HG03558 (cell line): ENCODE data around the gene IFT22.
"Not testable (repeated sequence)": the region's sequence is repeated elsewhere in the genome, so short reads cannot be mapped to it uniquely, and the experiment has no call there.

Source experiments
- ATAC-seq: cut with Tn5 transposase; IDR thresholded peaks from one replicate; pipeline ENCODE4 v1.9.1; 2021; ENCODE audit warnings: moderate number of reproducible peaks; ENCODE audit not compliant: unreplicated experiment; ENCODE audit errors: extremely low read depth

IFT22 gene

DNA sequence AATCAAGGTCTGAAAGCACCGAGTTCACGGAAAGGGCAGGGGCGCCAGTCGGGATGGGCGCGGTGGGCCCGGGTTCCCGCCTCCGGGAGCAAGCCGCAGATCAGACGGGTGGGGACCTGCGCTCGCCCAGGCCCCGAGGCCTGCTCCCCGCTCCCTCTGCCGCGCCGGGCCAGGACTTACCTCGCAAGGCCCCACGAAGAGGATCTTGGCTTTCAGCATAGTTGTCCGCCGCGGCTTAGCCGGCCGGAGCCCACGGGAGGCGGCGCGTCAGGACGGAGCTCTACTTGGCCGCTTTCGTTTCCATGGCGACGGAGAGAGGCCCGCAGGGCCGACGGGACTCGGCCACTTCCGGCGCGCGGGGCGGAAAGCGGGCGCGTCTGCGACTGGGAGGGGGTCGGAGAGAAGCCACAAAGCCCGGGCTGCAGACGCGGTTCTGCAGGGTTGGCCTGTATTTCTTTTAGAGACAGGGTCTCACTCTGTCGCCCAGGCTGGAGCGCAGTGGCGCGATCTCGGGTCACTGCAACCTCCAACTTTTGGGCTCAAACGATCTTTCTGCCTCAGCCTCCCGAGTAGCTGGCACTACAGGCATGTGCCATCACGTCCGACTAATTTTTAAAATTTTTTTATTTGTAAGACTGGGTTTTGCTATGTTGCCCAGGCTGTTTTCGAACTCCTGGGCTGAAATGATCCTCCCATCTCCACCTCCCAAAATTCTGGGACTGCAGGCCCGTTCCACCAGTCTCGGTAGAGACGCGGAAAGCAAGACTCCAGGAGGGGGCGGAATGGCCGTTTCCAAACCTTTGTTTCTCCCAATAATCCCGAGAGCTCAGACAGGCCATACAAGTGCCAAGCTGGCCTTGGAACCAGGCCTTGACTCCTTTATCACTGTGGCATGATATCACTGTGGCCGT is at the start of gene IFT22:
TSS of gene IFT22 (minus strand) at position 322 of the 911 bp plus-strand sequence. CDS start at position 219, 103 bp downstream.
- peak; percentile 70 for ATAC-seq

DNA sequence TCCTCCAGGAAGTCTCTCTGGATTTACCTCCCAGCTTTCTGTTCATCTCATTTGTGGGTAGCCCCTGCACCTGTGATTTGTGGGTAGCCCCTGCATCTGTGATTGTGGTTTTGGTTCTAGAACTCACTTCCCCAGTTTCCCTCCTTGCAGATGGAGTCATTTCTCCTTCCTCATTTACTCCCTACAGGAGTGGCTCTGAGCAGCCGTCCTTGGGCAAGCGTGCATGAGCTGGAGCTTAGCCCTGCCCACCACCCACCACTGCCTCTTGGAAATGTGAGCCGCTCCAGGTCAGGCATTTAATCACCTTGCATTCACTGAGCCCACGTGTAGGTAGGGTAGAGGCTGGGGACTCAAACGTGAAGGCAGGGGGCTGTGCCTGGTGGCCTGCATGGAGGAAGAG is 49.2 kb upstream of the IFT22 start:
- no peak for ATAC-seq

DNA sequence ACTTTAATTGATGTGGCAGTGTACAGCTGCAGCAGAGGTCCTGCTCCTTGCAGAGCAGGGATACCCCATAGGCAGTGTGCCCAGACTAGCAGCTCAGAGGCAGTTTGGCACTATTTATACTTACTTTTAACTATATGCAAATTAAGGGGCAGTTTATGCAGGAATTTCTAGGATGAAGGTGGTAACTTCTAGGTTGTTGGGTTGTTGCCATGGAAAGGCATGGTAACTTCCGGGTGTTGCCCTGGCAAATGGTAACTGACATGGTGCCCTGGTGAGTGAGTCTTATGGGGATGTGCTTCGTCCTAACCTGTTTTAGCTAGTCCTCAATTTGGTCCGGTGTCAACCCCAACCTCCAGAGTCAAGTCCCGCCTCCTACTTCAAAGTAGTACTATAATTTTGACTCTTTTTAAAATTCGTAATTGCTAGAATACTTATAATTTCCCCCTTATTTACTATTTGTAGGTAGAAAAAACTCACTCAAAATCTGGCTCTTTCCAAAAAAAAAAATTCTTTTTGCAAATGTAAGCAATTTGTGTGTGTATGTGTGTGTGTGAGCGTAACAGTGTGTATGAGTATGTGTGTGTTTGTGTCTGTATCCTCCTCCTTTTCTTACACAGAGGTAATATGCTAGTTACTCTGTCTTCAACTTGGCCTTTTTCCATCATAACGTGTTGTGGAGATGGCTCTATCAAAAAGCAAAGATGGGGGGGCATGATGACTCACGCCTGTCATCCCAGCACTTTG is 47.0 kb upstream of the IFT22 start:
- no peak for ATAC-seq

DNA sequence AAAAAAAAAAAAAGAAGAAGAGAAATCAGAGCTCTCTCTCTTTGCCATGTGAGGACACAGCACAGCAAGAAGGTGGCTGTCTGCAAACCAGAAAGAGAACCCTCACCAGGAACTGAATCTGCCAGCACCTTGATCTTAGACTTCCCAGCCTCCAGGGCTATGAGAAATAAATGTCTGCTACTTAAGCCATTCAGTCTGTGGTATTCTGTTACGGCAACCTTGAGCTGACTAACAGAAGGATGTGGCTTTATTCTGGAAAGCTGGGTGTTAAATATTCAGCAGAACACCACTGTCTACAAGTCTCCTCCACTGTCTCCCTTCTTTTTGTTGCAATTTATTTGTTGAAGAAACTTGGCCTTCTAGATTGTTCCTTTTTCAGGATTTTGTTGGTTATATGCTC is 46.1 kb upstream of the IFT22 start:
- no peak for ATAC-seq

DNA sequence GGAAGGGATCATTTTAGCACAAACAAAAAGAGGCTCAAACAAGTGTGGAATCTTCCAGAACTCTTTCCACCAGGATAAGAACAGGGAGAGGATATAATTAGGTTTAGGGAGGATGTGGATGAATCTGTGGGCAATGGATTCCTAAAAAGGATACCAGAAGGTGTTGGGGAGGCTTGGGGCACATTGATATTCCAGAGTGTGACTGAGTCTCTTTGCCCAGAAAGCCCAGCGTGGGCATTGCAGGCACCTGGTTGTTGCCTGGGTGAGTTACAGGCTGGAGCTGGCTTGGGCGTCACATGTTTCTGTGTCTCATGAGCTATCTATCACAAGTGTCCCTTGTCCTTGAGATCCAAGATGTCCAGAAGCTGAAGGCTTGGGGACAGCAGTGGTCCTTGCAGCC is 44.3 kb upstream of the IFT22 start:
- no peak for ATAC-seq

DNA sequence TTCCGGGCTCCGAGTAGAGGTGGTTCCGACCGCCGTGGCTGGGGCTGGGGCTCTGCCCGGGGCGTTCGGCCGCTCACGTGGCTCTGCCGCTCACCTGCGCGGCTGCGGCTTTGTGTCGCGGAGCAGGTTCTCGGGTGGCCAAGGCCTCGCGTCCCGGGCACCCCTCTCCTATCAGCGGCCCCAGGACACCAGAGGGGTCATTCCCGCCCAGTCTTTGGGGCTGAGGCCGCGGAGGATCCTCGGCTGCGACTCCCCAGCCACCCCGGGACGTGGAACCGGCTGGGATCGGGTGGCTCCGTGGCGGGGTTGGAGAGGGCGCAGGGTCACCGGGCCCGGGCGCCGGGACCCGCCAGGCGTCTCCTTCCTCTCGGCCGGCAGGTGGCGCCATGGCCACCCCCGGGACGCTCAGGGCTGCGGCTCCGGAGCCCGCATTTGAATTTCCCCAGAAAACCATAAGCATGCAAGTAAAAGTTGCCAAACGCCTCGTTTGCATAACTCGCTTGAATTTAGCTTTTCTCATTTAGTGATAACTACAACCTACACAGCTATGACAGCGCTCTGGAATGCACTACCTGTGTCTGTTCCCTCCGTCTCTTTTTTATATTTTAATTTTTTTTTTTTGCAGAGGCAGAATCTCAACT is 42.2 kb upstream of the IFT22 start:
- no peak for ATAC-seq

DNA sequence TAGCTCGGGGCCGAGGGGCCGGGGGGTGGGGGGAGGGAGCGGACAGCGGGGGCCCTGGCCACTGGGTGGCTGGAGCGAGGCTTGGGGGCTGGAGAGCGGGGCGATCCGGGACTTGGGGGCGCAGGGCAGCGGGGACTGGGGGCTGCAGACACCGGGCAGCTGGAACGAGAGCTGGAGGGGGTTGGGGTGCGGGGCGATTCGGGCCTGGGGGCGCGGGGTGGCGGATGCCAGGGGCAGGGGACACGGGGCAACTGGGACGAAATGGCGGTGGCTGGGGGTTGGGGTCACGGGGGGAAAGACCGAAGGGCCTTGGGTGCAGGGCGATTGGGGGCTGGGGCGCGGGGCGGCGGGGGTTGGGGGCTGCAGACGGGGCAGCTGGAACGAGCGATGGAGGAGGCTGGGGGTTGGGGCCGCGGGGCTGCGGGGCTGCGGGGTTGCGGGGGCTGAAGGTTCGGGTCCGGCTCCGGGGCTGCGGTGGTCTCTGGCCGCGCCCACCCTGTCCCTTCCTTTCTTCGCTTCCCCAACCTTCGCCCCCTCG is 41.7 kb upstream of the IFT22 start:
- no peak for ATAC-seq

DNA sequence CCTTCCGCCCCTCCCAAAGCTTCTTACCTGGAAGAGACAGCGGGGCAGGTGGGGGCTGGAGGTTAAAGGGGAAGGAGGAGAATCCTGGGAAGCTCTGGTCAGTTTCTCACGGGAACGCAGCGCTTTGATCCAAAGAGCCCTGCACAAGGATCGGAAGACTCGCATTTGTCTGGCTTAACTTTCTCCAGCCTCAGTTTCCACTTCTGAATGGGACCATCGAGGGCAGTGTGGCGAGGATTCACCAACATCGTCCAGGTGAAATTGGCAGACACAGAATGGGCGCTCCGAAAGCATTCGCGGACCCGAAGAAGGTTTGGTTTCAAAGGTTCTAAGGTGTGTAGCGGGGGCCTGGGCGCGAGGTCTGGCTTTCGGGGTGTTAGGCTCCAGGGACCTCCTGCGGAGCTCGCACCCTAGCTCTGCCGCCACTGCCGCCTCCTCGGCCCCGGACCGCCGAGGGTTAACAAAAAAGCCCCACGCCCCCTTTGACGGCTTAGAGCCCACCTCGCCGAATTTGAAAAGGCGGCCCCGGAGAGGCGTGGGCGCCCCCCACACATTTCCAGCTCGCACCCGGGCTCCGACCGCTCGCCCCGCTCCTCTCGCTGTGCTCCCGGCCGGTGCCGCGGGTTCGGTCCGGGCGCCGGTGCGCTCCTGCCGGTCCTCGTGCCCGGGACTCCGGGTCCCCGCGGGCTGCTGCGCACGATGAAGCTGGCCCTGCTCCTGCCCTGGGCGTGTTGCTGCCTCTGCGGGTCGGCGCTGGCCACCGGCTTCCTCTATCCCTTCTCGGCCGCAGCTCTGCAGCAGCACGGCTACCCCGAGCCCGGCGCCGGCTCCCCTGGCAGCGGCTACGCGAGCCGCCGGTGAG is 41.0 kb upstream of the IFT22 start, which contains the start of gene COL26A1:
TSS of gene COL26A1 (plus strand) at position 542 of the 862 bp plus-strand sequence. CDS start at position 700, 158 bp downstream.
- ATAC-seq, result no peak

DNA sequence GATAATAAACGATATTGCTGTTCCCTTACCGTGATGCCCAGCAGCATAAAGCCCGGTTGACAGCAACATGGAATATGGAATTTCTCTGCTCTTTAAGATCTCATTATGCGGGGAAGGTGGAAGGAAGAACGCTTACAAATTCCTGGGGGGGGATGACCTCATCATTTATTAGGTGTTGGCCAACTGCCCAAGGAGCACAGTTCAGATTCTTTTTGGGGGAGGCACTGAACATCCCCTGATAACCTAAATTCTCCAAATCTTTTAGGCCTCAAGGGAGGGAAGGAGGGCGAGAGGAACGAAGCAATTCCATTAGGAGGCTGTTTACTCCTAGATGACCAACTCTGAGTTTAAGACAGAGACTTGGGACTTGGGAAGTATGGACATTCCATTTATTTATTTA is 35.8 kb upstream of the IFT22 start:
- ATAC-seq, result no peak

DNA sequence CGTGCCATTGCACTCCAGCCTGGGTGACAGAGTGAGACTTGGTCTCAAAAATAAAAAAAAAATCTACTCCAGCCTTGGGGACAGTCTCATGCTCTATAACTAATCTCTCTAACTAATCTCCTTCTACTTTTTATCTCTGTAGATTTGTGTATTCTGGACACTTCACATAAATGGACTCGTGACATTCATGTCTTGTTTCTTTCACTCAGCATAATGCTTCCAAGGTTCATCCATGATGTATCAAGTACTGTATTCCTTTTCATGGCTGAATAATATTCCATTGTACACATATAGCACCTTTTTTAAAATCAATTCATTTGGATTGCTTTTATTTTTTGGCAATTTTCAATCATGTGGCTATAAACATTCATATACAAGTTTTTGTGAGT is 31.3 kb upstream of the IFT22 start:
- no peak for ATAC-seq

DNA sequence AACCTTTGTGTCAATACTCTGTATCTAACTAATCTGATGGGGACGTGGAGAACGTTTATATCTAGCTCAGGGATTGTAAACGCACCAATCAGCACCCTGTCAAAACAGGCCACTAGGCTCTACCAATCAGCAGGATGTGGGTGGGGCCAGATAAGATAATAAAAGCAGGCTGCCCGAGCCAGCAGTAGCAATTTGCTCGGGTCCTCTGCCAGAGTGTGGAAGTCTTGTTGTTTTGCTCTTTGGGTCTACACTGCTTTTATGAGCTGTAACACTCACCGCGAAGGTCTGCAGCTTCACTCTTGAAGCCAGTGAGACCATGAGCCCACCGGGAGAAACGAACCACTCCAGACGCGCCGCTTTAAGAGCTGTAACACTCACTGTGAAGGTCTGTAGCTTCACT is 27.7 kb upstream of the IFT22 start:
- ATAC-seq, result not testable (repeated sequence)

DNA sequence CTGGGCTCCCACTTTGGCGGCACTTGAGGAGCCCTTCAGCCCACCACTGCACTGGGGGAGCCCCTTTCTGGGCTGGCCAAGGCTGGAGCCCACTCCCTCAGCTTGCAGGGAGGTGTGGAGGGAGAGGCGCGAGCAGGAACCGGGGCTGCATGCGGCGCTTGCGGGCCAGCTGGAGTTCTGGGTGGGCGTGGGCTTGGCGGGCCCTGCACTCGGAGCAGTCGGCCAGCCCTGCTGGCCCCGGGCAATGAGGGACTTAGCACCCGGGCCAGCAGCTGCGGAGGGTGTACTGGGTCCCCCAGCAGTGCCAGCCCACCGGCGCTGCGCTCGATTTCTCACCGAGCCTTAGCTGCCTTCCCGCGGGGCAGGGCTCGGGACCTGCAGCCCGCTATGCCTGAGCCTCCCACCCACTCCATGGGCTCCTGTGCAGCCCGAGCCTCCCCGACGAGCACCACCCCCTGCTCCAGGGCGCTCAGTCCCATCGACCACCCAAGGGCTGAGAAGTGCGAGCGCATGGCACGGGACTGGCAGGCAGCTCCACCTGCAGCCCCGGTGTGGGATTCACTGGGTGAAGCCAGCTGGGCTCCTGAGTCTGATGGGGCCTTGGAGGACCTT is 26.9 kb upstream of the IFT22 start:
- not testable (repeated sequence) for ATAC-seq

DNA sequence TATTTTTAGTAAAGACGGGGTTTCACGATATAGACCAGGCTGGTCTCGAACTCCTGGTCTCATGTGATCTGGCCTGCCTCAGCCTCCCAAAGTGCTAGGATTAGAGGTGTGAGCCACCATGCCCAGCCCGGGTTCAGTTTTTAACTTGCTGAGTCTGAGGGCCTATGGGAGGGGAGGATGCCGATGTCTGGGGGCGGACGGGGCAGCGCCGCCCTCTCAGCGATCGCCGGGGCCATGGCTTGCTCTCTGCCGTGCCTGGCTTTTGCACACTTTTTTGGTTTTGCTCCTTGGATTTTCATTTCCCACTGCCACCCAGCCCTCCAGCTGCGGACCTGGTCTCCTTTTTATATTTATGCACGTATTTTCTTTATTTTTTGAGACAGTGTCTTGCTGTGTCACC is 25.9 kb upstream of the IFT22 start:
- no peak for ATAC-seq

DNA sequence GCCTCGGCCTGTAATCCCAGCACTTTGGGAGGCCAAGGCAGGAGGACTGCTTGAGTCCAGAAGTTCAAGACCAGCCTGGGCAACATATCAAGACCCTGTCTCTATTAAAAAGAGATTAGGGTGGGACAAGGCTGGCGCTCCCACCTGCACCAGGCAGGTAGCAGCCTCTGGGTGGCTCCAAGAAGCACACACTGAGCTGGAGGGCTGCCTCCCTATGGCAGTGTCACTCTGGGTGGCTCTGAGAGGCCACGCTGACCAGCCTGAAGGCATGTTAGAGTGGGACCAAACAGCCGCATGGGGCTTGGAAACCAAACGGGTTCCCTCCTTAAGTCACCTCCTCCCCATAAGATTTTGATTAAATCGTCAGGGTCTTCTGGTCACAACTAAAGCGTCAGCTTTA is 21.3 kb upstream of the IFT22 start:
- no peak for ATAC-seq

DNA sequence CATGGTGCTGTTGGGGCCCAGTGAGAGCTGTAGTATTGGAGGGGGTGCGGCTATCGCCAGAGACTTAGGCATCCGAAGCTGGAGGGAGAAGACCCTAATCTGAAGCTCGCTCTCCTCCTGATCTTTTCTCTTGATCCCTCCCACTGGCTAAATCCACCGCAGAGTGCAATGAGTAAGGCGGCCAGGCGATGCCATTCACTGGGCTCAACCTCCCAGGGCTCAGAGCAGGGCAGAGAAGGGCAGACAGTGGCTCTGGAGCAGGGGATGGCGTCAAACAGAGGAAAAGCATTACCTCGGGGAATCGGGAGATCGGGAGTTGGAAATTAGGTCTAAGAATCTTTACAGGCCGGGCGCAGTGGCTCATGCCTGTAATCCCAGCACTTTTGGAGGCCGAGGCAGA is 18.8 kb upstream of the IFT22 start:
- ATAC-seq, result no peak

DNA sequence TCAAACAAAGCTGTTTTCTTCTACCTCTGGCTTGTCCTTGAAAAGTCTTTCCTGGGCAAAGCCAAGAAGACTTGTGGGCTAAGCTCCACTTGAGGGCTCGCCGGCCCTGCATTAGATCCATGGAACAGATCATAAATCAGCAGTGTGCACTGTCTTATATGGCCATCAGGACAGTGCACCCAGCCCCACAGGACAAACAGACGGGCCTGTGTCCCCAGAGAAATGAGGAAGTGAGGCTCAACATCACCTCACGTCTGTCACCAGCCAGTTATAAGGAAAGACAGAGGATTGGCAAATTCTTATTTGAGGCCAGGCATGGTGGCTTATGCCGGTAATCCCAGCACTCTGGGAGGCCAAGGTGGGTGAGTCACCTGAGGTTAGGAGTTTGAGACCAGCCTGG is 12.3 kb upstream of the IFT22 start:
- ATAC-seq, result no peak

DNA sequence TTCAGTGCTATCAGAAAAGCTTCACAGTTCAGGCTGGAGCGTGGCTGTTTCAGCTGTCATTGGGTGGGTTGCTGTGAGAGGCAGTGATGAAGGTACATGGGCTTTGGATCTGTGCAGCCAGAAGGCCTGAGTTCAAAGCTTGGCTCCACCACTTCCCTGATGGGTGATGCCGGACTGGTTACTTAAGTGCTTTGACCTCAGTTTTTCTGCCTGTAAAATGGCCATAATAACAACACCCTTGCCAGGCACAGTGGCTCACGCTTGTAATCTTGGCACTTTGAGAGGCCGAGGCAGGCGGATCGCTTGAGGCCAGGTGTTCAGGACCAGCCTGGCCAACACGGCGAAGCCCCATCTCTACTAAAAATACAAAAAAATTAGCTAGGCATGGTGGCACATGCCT is 10.4 kb upstream of the IFT22 start:
- ATAC-seq, result no peak

DNA sequence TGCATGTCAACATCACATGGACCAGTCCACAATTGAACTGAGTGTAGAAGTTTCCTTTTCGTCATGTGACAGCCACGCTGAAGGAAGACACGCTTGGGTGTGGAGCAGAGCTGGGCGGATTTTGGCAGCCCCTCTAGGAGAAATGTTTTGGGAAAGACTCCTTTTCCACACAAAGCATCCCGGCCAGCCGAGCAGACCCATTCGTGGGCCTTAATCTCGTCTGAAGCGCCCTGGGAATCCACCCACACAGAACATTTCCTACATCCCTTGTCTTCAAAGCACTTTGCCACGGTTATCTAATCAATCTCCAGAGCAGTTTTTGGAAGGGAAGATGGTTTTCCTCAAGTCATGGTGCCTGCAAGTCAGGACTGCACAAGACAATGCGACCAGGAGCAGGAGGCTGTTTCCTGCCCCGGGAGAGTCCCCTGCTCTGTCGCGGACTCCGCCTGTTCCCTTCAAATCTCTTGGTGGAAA is 8.4 kb upstream of the IFT22 start:
- no peak for ATAC-seq

DNA sequence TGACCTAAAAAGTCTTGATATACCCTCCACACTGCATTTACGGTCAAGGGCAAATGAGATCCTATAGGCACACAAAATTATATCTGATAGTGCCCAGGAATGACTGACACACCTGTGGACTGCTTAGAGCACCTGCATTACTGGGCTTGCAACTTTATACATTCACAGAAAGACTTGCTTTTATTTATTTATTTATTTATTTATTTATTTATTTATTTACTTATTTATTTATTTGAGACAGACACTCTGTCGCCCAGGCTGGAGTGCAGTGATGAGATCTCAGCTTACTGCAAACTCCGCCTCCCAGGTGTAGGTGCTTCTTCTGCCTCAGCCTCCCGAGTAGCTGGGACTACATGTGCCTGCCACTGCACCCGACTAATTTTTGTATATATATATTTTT is 6.5 kb upstream of the IFT22 start:
- no peak for ATAC-seq
